ENCODE data around the gene CAPN8. TPM values are rescaled to one million over a fixed set of nuclear protein-coding genes. Genes with fewer than 3 reads are reported as not detected.

CAPN8 gene
- total RNA-seq, 1 experiment from 2014 or later, result 0.28 TPM

- TF ChIP-seq, protein P1, sequence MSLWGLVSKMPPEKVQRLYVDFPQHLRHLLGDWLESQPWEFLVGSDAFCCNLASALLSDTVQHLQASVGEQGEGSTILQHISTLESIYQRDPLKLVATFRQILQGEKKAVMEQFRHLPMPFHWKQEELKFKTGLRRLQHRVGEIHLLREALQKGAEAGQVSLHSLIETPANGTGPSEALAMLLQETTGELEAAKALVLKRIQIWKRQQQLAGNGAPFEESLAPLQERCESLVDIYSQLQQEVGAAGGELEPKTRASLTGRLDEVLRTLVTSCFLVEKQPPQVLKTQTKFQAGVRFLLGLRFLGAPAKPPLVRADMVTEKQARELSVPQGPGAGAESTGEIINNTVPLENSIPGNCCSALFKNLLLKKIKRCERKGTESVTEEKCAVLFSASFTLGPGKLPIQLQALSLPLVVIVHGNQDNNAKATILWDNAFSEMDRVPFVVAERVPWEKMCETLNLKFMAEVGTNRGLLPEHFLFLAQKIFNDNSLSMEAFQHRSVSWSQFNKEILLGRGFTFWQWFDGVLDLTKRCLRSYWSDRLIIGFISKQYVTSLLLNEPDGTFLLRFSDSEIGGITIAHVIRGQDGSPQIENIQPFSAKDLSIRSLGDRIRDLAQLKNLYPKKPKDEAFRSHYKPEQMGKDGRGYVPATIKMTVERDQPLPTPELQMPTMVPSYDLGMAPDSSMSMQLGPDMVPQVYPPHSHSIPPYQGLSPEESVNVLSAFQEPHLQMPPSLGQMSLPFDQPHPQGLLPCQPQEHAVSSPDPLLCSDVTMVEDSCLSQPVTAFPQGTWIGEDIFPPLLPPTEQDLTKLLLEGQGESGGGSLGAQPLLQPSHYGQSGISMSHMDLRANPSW (CRISPR knock-in tag; conservative IDR thresholded peaks at IDR 0.05; ENCODE audit: low read depth), result no peak
- TF ChIP-seq MAX (CRISPR knock-in tag; IDR thresholded peaks at IDR 0.05) (no peak), ZNF121 (CRISPR knock-in tag; IDR thresholded peaks at IDR 0.05) (no peak), NR1H2 (CRISPR knock-in tag; IDR thresholded peaks at IDR 0.05) (no peak)
- TF ChIP-seq, protein P2, sequence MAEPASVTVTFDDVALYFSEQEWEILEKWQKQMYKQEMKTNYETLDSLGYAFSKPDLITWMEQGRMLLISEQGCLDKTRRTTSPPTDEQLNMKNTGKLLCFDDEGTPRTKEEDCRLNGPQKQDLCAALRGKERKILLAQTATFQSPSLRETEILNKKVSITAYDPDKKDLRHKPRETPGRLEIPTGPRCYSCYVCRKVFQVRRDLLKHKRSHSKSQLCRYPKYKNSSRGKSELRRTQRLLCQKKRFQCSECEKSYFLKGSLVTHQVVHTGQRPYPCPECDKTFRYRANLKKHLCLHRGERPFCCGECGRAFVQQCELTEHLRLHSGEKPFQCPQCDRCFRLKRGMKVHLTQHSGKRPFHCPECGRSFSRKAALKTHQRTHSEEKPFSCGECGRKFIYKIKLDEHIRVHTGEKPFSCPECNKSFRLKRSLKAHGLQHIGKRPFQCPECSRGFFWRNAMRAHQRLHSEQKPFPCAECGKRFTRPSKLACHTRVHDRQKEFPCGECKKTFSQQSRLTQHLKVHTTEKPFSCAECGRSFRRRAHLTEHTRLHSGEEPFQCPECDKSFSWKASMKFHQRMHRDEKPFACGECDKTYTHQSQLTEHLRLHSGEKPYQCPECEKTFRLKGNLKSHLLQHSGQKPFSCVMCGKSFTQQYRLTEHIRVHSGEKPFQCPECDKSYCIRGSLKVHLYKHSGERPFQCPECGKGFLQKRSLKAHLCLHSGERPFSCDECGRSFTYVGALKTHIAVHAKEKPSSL (CRISPR knock-in tag; conservative IDR thresholded peaks at IDR 0.05), result no peak
These were observed 130.2 kb downstream of the CAPN8 start (continued) for GRCh38 chr1:223535319-223535718.

DNA sequence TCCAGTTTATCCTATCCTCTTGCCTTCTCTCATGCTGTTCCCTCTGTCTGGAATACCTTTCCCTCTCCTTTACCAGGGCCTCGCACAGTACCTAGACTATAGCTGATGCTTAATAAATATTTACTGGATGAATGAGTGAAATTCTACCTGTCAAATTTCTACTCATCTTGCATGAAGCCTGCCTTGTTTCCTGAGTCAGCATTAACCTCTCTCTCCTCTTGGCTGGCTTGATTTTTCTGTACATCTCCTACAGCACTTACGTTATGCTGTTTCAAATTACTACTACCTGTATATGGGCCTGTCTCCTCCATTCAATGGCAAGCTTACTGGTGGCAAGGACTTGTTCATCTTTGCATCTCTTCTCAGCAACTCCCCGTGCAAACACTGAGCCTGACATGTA is 130.8 kb downstream of the CAPN8 start:
- no peak overlapping the region for H3K4me3 Mint-ChIP-seq
- no peaks in the 10 kb centered on the region; the same call in 1 of the 2 replicates for H3K27me3 Mint-ChIP-seq (ENCODE audit: low read depth)
- TF ChIP-seq HMGA2 (CRISPR knock-in tag; IDR thresholded peaks at IDR 0.05) (no peak), ERG (CRISPR knock-in tag; IDR thresholded peaks at IDR 0.05) (no peak), FOXK1 (CRISPR knock-in tag; IDR thresholded peaks at IDR 0.05) (no peak), MXD4 (CRISPR knock-in tag; IDR thresholded peaks at IDR 0.05; ENCODE audit: borderline replicate concordance) (no peak), GTF2I (CRISPR knock-in tag; conservative IDR thresholded peaks at IDR 0.05) (no peak), RELA (CRISPR knock-in tag; IDR thresholded peaks at IDR 0.05; ENCODE audit: borderline replicate concordance) (no peak), FOXP1 (CRISPR knock-in tag; IDR thresholded peaks at IDR 0.05; ENCODE audit: borderline replicate concordance) (no peak)
- TF ChIP-seq, protein P2 (CRISPR knock-in tag; conservative IDR thresholded peaks at IDR 0.05), result no peak
- TF ChIP-seq, protein P3, sequence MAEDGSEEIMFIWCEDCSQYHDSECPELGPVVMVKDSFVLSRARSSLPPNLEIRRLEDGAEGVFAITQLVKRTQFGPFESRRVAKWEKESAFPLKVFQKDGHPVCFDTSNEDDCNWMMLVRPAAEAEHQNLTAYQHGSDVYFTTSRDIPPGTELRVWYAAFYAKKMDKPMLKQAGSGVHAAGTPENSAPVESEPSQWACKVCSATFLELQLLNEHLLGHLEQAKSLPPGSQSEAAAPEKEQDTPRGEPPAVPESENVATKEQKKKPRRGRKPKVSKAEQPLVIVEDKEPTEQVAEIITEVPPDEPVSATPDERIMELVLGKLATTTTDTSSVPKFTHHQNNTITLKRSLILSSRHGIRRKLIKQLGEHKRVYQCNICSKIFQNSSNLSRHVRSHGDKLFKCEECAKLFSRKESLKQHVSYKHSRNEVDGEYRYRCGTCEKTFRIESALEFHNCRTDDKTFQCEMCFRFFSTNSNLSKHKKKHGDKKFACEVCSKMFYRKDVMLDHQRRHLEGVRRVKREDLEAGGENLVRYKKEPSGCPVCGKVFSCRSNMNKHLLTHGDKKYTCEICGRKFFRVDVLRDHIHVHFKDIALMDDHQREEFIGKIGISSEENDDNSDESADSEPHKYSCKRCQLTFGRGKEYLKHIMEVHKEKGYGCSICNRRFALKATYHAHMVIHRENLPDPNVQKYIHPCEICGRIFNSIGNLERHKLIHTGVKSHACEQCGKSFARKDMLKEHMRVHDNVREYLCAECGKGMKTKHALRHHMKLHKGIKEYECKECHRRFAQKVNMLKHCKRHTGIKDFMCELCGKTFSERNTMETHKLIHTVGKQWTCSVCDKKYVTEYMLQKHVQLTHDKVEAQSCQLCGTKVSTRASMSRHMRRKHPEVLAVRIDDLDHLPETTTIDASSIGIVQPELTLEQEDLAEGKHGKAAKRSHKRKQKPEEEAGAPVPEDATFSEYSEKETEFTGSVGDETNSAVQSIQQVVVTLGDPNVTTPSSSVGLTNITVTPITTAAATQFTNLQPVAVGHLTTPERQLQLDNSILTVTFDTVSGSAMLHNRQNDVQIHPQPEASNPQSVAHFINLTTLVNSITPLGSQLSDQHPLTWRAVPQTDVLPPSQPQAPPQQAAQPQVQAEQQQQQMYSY (CRISPR knock-in tag; IDR thresholded peaks at IDR 0.05), result no peak
- TF ChIP-seq, protein P4, sequence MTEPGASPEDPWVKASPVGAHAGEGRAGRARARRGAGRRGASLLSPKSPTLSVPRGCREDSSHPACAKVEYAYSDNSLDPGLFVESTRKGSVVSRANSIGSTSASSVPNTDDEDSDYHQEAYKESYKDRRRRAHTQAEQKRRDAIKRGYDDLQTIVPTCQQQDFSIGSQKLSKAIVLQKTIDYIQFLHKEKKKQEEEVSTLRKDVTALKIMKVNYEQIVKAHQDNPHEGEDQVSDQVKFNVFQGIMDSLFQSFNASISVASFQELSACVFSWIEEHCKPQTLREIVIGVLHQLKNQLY (CRISPR knock-in tag; IDR thresholded peaks at IDR 0.05), result no peak
- no peak for ATAC-seq
- no peaks in the 10 kb centered on the region for H3K36me3 Mint-ChIP-seq
- peaks cover 5% of the 10 kb centered on the region for H3K4me1 Mint-ChIP-seq
- no peaks in the 10 kb centered on the region for H3K9me3 Mint-ChIP-seq
- CTCF ChIA-PET, result interaction anchor here (1.3 to 1.6 kb wide), 3 partner anchors 22 to 149 kb away, joined by 5 to 6 read pairs (median 5); no protein-coding TSS in a partner anchor
- POLR2A ChIA-PET, result no interaction called here
- H3K27ac Mint-ChIP-seq, result no peak overlapping the region
- no peak for DNase-seq (ENCODE audit: low spot score)
